HepG2 (cell line): ENCODE results near the gene GLCE. TPM values are rescaled to one million over a fixed set of nuclear protein-coding genes. Genes with fewer than 3 reads are reported as not detected.

Experiments
- ATAC-seq: fragments of 200-7000 bp; cut with Tn5 transposase; 3 replicates; pipeline ENCODE4 v1.9.1; 2020; ENCODE audit warnings: mild to moderate bottlenecking, moderate library complexity
- BruUV-seq: library from RNA; stranded (reverse); fragments of 400-500 nt; replicated peaks from 2 replicates; lab custom pipeline; 2021; lab: Mats Ljungman, UMichigan
- CTCF ChIA-PET: fragments of 300-600 bp; formaldehyde crosslinking; extraction: SDS; loops from one replicate; lab custom pipeline; 2021; ENCODE audit warnings: low total read pairs, inconsistent platforms, low intra/inter-chr PET ratio; lab: Yijun Ruan, JAX
- POLR2A ChIA-PET: fragments of 350-600 bp; sonication (Branson Sonifier 250); formaldehyde crosslinking; loops from one replicate; lab custom pipeline; 2020; ENCODE audit warnings: antibody characterized with exemption, inconsistent platforms; lab: Yijun Ruan, JAX
- DNase-seq: peaks from one replicate; pipeline ENCODE4 v3.0.0-alpha.2; 2015; ENCODE audit warnings: low spot score
- FAIRE-seq: peaks from 3 replicates; lab custom pipeline; 2011; peaks lifted over from hg19 to GRCh38; lab: Jason Lieb, UNC
- H2AFZ ChIP-seq: one replicate; pipeline ENCODE4 v1.6.1; 2011; ENCODE audit warnings: low read length, inconsistent platforms
- H3K27ac ChIP-seq: fragments of 300-600 bp; 3 replicates; pipeline ENCODE4 v1.8.0; 2011; ENCODE audit warnings: mixed run types, mild to moderate bottlenecking, mixed read lengths, low read length, inconsistent platforms; ENCODE audit not compliant: insufficient read depth; ENCODE audit errors: extremely low read length
- H3K27me3 ChIP-seq, 2 experiments: fragments of 200-600 bp in 1 of 2; 2 replicates in 1 of 2; 3 replicates in 1 of 2; pipeline versions ENCODE4 v1.6.0 to v1.8.0; 2011; ENCODE audit warnings: low read length in 2 of 2, mild to moderate bottlenecking in 2 of 2, moderate library complexity in 2 of 2, inconsistent platforms in 1 of 2; ENCODE audit not compliant: insufficient read depth in 2 of 2, control insufficient read depth in 1 of 2
- H3K36me3 ChIP-seq, 2 experiments: fragments of 200-600 bp in 1 of 2; replicated peaks in 1 of 2; 2 replicates in 1 of 2; 3 replicates in 1 of 2; pipeline versions ENCODE4 v1.5.1 to v1.8.0; 2011; ENCODE audit warnings: low read length in 2 of 2, inconsistent platforms in 1 of 2; ENCODE audit not compliant: insufficient read depth in 2 of 2, control insufficient read depth in 1 of 2
- H3K4me1 ChIP-seq: 2 replicates; pipeline ENCODE4 v1.5.1; 2012; ENCODE audit warnings: low read length, inconsistent platforms; ENCODE audit not compliant: insufficient read depth
- H3K4me2 ChIP-seq: 2 replicates; pipeline ENCODE4 v1.6.0; 2011; ENCODE audit warnings: low read depth, low read length, inconsistent platforms
- H3K4me3 ChIP-seq, 3 experiments: fragments of 200-600 bp in 1 of 3; sonication (generic), shearing (Covaris generic) in 1 of 3; replicated peaks in 1 of 3; 2 replicates each; pipeline ENCODE4 v1.5.1; 2011 to 2016; ENCODE audit warnings: low read length in 3 of 3, inconsistent platforms in 2 of 3, low read depth in 2 of 3, mild to moderate bottlenecking in 2 of 3, control low read depth in 1 of 3, mixed read lengths in 1 of 3; ENCODE audit not compliant: insufficient read depth in 1 of 3
- H3K79me2 ChIP-seq: one replicate; pipeline ENCODE4 v1.6.1; 2011; ENCODE audit warnings: low read length, inconsistent platforms; ENCODE audit not compliant: insufficient read depth
- H3K9ac ChIP-seq: 2 replicates; pipeline ENCODE4 v1.6.0; 2011; ENCODE audit warnings: mild to moderate bottlenecking, low read depth, low read length, inconsistent platforms; ENCODE audit not compliant: insufficient read depth
- H3K9me3 ChIP-seq: 2 replicates; pipeline ENCODE4 v1.5.1; 2012; ENCODE audit warnings: mild to moderate bottlenecking, low read length
- H4K20me1 ChIP-seq: 2 replicates; pipeline ENCODE4 v1.6.0; 2011; ENCODE audit warnings: inconsistent platforms, mild to moderate bottlenecking, low read length, moderate library complexity; ENCODE audit not compliant: insufficient read depth
- GATAD1 ChIP-seq: IDR thresholded peaks from 2 replicates; pipeline ENCODE4 v1.6.1; 2016; ENCODE audit warnings: missing genetic modification reagents, missing compliant biosample characterization
- NBN ChIP-seq: fragments of 450-650 bp; conservative IDR thresholded peaks from 2 replicates; pipeline ENCODE4 v1.6.1; 2017
- NCOA2 ChIP-seq: sonication (generic); formaldehyde crosslinking; IDR thresholded peaks from 2 replicates; pipeline ENCODE4 v1.8.0; 2022; ENCODE audit warnings: inconsistent platforms
- RFX5 ChIP-seq: IDR thresholded peaks from 2 replicates; pipeline ENCODE4 v1.6.1; 2011; ENCODE audit warnings: low read depth, low read length, improper control_type of control experiment
- STAG1 ChIP-seq: sonication (generic); formaldehyde crosslinking; IDR thresholded peaks from 2 replicates; pipeline ENCODE4 v1.4.0; 2020; ENCODE audit warnings: missing genetic modification reagents
- ZNF124 ChIP-seq: sonication (generic); formaldehyde crosslinking; IDR thresholded peaks from 2 replicates; pipeline ENCODE4 v1.4.0; 2020; ENCODE audit warnings: missing genetic modification reagents
- ZNF33A ChIP-seq: sonication (generic); formaldehyde crosslinking; IDR thresholded peaks from 2 replicates; pipeline ENCODE4 v1.5.1; 2020; ENCODE audit warnings: missing genetic modification reagents, mild to moderate bottlenecking, moderate library complexity, borderline replicate concordance
- ZNF484 ChIP-seq: sonication (generic); formaldehyde crosslinking; IDR thresholded peaks from 2 replicates; pipeline ENCODE4 v1.5.1; 2020; ENCODE audit warnings: mild to moderate bottlenecking, low read depth, missing genetic modification reagents, borderline replicate concordance
- ZNF660 ChIP-seq: sonication (generic); formaldehyde crosslinking; IDR thresholded peaks from 2 replicates; pipeline ENCODE4 v1.5.1; 2020; ENCODE audit warnings: mild to moderate bottlenecking, low read depth, missing genetic modification reagents, borderline replicate concordance
- ZNF75D ChIP-seq: sonication (generic); formaldehyde crosslinking; IDR thresholded peaks from 2 replicates; pipeline ENCODE4 v1.8.1; 2023; ENCODE audit warnings: missing genetic modification reagents, mild to moderate bottlenecking, borderline replicate concordance
- ZNF777 ChIP-seq: sonication (generic); formaldehyde crosslinking; IDR thresholded peaks from 2 replicates; pipeline ENCODE4 v1.4.0; 2020; ENCODE audit warnings: missing genetic modification reagents
- ZSCAN22 ChIP-seq: sonication (generic); formaldehyde crosslinking; IDR thresholded peaks from 2 replicates; pipeline ENCODE4 v1.4.0; 2020; ENCODE audit warnings: mild to moderate bottlenecking, missing genetic modification reagents
- WGBS: methylation state at CpG from one replicate; pipeline ENCODE4 v1.1.6; 2017; ENCODE audit warnings: low lambda C conversion rate; 5-methylcytosine and 5-hydroxymethylcytosine counted together
- in situ Hi-C: cut with HindIII; loops from 2 replicates; pipeline ENCODE4 v1.10.0; 2017; ENCODE audit warnings: low pct_unique_long_range_greater_than_20kb; ENCODE audit not compliant: extremely low pct_ligation_motif_present
- intact Hi-C: fragments of 100-400 bp; cut with micrococcal nuclease; formaldehyde crosslinking; loops from one replicate; pipeline ENCODE4 v1.10.0; 2022; ENCODE audit not compliant: unreplicated experiment
- polyA plus RNA-seq, 8 experiments: library from polyadenylated mRNA; depleted of rRNA in 3 of 8; stranded (reverse) in 7 of 8; unstranded in 1 of 8; fragments of >200 nt; fragmentation: Illumina TruSeq in 4 of 8; extraction: Trizol in 4 of 8; gene quantifications; 2 replicates each; pipeline versions ENCODE4 v1.2.1 to v1.2.3, GENCODE V29; 2011 to 2016; ENCODE audit warnings: low read depth in 4 of 8, missing spikeins in 1 of 8, mixed read lengths in 1 of 8; ENCODE audit not compliant: insufficient read depth in 1 of 8
- total RNA-seq, 5 experiments: library from RNA; depleted of rRNA; stranded (reverse); fragments of >200 nt; fragmentation: Illumina TruSeq; extraction: Trizol; gene quantifications; 2 replicates each; pipeline ENCODE4 v1.2.3, GENCODE V29; 2016; ENCODE audit warnings: low read depth in 1 of 5
- TF ChIP-seq, protein P1 (sequence below): sonication (generic); formaldehyde crosslinking; IDR thresholded peaks from 2 replicates; pipeline ENCODE4 v1.5.1; 2020; ENCODE audit warnings: mild to moderate bottlenecking, missing genetic modification reagents, moderate library complexity
- TF ChIP-seq, protein P2 (sequence below): sonication (generic); formaldehyde crosslinking; IDR thresholded peaks from 2 replicates; pipeline ENCODE4 v1.4.0; 2020; ENCODE audit warnings: missing genetic modification reagents

GLCE gene
- total and polyA plus RNA-seq, 2 of the 13 experiments (the other 11 are each of a cell fraction or from before 2014, with no cell fraction given), result 12.9 to 23.4 TPM

DNA sequence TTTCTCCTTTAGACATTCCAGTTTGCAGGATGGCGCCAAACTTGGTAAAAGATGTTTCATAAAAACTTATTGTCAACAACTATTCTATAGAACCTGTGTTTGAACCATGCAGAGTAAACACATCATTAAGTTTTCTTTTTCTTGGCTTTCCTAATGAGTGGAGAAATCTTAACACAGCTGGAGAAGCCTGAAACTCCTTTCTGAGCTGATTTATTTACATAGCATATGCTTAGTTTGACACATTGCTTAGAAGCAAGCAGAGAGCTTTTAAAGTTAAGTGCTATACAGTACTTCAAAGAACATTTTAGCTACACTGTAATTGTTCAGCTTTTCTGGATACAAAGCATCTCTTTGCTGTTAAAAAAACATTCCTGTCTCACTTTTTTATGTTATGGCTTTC is 77.3 kb downstream of the GLCE start:
- Histone ChIP-seq H3K79me2 (no peaks in the 10 kb centered on the region), H3K4me1 (no peaks in the 10 kb centered on the region), H3K36me3 (no peaks in the 10 kb centered on the region), H3K9me3 (no peaks in the 10 kb centered on the region), H4K20me1 (no peaks in the 10 kb centered on the region), H3K9ac (no peak overlapping the region), H2AFZ (no peak overlapping the region), H3K27me3 (no peaks in the 10 kb centered on the region), H3K4me2 (no peak overlapping the region), H3K4me3 (no peak overlapping the region), H3K27ac (no peak overlapping the region)
- WGBS, result 97% methylated on average over 1 of the region's 1 CpG
- DNase-seq (no peak), ATAC-seq (no peak), FAIRE-seq (no peak)
- no TSS peak for BruUV-seq
- intact Hi-C loops, result no loop called here
- POLR2A ChIA-PET, result no interaction called here
- CTCF ChIA-PET, result no interaction called here
- TF ChIP-seq, protein P1, sequence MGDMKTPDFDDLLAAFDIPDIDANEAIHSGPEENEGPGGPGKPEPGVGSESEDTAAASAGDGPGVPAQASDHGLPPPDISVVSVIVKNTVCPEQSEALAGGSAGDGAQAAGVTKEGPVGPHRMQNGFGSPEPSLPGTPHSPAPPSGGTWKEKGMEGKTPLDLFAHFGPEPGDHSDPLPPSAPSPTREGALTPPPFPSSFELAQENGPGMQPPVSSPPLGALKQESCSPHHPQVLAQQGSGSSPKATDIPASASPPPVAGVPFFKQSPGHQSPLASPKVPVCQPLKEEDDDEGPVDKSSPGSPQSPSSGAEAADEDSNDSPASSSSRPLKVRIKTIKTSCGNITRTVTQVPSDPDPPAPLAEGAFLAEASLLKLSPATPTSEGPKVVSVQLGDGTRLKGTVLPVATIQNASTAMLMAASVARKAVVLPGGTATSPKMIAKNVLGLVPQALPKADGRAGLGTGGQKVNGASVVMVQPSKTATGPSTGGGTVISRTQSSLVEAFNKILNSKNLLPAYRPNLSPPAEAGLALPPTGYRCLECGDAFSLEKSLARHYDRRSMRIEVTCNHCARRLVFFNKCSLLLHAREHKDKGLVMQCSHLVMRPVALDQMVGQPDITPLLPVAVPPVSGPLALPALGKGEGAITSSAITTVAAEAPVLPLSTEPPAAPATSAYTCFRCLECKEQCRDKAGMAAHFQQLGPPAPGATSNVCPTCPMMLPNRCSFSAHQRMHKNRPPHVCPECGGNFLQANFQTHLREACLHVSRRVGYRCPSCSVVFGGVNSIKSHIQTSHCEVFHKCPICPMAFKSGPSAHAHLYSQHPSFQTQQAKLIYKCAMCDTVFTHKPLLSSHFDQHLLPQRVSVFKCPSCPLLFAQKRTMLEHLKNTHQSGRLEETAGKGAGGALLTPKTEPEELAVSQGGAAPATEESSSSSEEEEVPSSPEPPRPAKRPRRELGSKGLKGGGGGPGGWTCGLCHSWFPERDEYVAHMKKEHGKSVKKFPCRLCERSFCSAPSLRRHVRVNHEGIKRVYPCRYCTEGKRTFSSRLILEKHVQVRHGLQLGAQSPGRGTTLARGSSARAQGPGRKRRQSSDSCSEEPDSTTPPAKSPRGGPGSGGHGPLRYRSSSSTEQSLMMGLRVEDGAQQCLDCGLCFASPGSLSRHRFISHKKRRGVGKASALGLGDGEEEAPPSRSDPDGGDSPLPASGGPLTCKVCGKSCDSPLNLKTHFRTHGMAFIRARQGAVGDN (CRISPR knock-in tag), result no peak
- TF ChIP-seq ZSCAN22 (no peak), ZNF75D (CRISPR knock-in tag) (no peak), ZNF124 (CRISPR knock-in tag) (no peak), ZNF33A (CRISPR knock-in tag) (no peak), GATAD1 (no peak), ZNF484 (CRISPR knock-in tag) (no peak), RFX5 (no peak), ZNF777 (no peak), NBN (no peak), ZNF660 (no peak), STAG1 (no peak), NCOA2 (CRISPR knock-in tag) (no peak)
- TF ChIP-seq, protein P2, sequence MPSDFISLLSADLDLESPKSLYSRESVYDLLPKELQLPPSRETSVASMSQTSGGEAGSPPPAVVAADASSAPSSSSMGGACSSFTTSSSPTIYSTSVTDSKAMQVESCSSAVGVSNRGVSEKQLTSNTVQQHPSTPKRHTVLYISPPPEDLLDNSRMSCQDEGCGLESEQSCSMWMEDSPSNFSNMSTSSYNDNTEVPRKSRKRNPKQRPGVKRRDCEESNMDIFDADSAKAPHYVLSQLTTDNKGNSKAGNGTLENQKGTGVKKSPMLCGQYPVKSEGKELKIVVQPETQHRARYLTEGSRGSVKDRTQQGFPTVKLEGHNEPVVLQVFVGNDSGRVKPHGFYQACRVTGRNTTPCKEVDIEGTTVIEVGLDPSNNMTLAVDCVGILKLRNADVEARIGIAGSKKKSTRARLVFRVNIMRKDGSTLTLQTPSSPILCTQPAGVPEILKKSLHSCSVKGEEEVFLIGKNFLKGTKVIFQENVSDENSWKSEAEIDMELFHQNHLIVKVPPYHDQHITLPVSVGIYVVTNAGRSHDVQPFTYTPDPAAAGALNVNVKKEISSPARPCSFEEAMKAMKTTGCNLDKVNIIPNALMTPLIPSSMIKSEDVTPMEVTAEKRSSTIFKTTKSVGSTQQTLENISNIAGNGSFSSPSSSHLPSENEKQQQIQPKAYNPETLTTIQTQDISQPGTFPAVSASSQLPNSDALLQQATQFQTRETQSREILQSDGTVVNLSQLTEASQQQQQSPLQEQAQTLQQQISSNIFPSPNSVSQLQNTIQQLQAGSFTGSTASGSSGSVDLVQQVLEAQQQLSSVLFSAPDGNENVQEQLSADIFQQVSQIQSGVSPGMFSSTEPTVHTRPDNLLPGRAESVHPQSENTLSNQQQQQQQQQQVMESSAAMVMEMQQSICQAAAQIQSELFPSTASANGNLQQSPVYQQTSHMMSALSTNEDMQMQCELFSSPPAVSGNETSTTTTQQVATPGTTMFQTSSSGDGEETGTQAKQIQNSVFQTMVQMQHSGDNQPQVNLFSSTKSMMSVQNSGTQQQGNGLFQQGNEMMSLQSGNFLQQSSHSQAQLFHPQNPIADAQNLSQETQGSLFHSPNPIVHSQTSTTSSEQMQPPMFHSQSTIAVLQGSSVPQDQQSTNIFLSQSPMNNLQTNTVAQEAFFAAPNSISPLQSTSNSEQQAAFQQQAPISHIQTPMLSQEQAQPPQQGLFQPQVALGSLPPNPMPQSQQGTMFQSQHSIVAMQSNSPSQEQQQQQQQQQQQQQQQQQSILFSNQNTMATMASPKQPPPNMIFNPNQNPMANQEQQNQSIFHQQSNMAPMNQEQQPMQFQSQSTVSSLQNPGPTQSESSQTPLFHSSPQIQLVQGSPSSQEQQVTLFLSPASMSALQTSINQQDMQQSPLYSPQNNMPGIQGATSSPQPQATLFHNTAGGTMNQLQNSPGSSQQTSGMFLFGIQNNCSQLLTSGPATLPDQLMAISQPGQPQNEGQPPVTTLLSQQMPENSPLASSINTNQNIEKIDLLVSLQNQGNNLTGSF (CRISPR knock-in tag), result no peak
- TF ChIP-seq, all 625 proteins: peak for 0
- in situ Hi-C loops, result no loop called here
